Esophagus muscularis mucosa (tissue), 4 donors: ENCODE results near the gene KLC1. TPM values are rescaled to one million over a fixed set of nuclear protein-coding genes. Genes with fewer than 3 reads are reported as not detected.

Experiments
- DNase-seq: peaks from one replicate; pipeline ENCODE4 v3.0.0-alpha.2; 2017; ENCODE audit errors: extremely low spot score
- H3K27ac ChIP-seq, 4 donors: fragments of 200-600 bp; sonication (generic); replicated peaks in 1 of 4; 1 replicate in 3 of 4; 2 replicates in 1 of 4; pipeline ENCODE4 v1.5.1; 2016 to 2019; ENCODE audit warnings: mild to moderate bottlenecking in 1 of 4
- H3K27me3 ChIP-seq, 4 donors: fragments of 200-600 bp; sonication (generic); one replicate each; pipeline versions ENCODE4 v1.5.1 to v1.6.0; 2016 to 2019
- H3K36me3 ChIP-seq, 4 donors: fragments of 200-600 bp; sonication (generic); one replicate each; pipeline ENCODE4 v1.5.1; 2016 to 2019
- H3K4me1 ChIP-seq, 4 donors: fragments of 200-600 bp; sonication (generic); one replicate each; pipeline ENCODE4 v1.5.1; 2016 to 2019
- H3K4me3 ChIP-seq, 4 donors: fragments of 200-600 bp; sonication (generic); 1 replicate in 2 of 4; 2 replicates in 2 of 4; pipeline ENCODE4 v1.5.1; 2016 to 2019; ENCODE audit warnings: mild to moderate bottlenecking in 4 of 4, moderate library complexity in 1 of 4
- H3K9me3 ChIP-seq, 4 donors: fragments of 200-600 bp; sonication (generic); 1 replicate in 3 of 4; 2 replicates in 1 of 4; pipeline ENCODE4 v1.5.1; 2016 to 2019
- CTCF ChIP-seq, 3 experiments: fragments of 200-600 bp in 2 of 3; fragments of 450-650 bp in 1 of 3; sonication (generic) in 2 of 3; IDR thresholded peaks; one replicate each; pipeline ENCODE4 v1.5.1; 2017 to 2019; ENCODE audit warnings: antibody characterized with exemption in 3 of 3, mild to moderate bottlenecking in 2 of 3, moderate library complexity in 1 of 3
- EP300 ChIP-seq: sonication (generic); formaldehyde crosslinking; IDR thresholded peaks from one replicate; pipeline ENCODE4 v1.6.1; 2017; ENCODE audit warnings: antibody characterized with exemption
- POLR2A ChIP-seq: fragments of 450-650 bp; IDR thresholded peaks from one replicate; pipeline ENCODE4 v1.6.1; 2017; ENCODE audit warnings: antibody characterized with exemption, moderate library complexity, mild to moderate bottlenecking, low read depth
- POLR2AphosphoS5 ChIP-seq, 2 donors: sonication (generic); formaldehyde crosslinking; IDR thresholded peaks; one replicate each; pipeline ENCODE4 v1.6.1; 2017; ENCODE audit warnings: antibody characterized with exemption in 2 of 2
- WGBS: methylation state at CpG from one replicate; pipeline ENCODE4 v1.1.5; 2018; 5-methylcytosine and 5-hydroxymethylcytosine counted together
- intact Hi-C: fragments of 100-400 bp; cut with DNase I; formaldehyde crosslinking; loops from one replicate; pipeline ENCODE4 v1.15.1; 2023
- total RNA-seq, 4 donors: library from RNA; depleted of rRNA; stranded (reverse); fragments of >200 nt; gene quantifications; one replicate each; pipeline versions ENCODE4 v1.1.0 to v1.2.1, GENCODE V29; 2016

KLC1 gene
- total RNA-seq, 4 donors from 2014 or later: 285 to 343 (median 312) TPM

- intact Hi-C loops: no loop called here
- WGBS: 50% methylated on average over 11 of the region's 12 CpGs
- Histone ChIP-seq H3K9me3 (no peaks in the 10 kb centered on the region), H3K4me3 (no peak overlapping the region), H3K27me3 (no peaks in the 10 kb centered on the region), H3K27ac (peak overlapping the region; percentile 86 to 94 (median 92)), H3K36me3 (peaks cover 25 to 91% (median 64%) of the 10 kb centered on the region in 4 donors), H3K4me1 (peaks cover 36 to 97% (median 74%) of the 10 kb centered on the region in 4 donors)
- no peak for TF ChIP-seq EP300
- TF ChIP-seq POLR2A: no peak
- TF ChIP-seq CTCF (IDR thresholded peaks at IDR 0.05): no peak
- TF ChIP-seq POLR2AphosphoS5 (IDR thresholded peaks at IDR 0.05): no peak
- DNase-seq: no peak
Observed at GRCh38 chr14:103735022-103735421, 106.0 kb downstream of the KLC1 start.

DNA sequence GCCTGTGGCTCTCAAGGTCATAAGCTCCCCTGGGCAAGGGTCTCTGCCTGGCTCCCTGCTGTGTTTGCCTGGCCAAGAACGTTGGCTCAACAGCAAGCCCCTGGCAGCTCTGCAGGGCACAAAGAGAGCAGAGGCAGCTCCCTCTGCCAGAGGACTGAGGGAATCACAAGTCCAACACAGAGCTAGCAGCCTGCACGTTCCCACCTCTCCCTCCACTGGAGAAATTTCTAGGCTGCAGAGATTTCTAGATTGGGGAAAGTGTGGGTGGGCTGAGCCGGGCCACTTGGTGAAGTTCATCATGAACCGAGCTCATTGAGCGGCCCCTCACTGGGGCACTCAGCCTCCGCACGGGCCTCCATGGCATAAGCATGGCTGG, 106.4 kb downstream of the KLC1 start:
- peaks cover 22 to 91% (median 64%) of the 10 kb centered on the region in 4 donors for H3K36me3 ChIP-seq
- no peak overlapping the region for H3K4me3 ChIP-seq
- peaks cover 31 to 93% (median 70%) of the 10 kb centered on the region in 4 donors for H3K4me1 ChIP-seq
- TF ChIP-seq EP300 (no peak), POLR2AphosphoS5 (IDR thresholded peaks at IDR 0.05) (no peak), POLR2A (no peak), CTCF (IDR thresholded peaks at IDR 0.05) (peak in 2 of 3 experiments; percentile 7 to 36)
- no peak for DNase-seq
- no peaks in the 10 kb centered on the region for H3K9me3 ChIP-seq
- H3K27ac ChIP-seq: peak overlapping the region; percentile 86 to 94 (median 92)
- intact Hi-C loops: no loop called here
- H3K27me3 ChIP-seq: no peaks in the 10 kb centered on the region
- 13% methylated on average over 1 of the region's 7 CpGs for WGBS

DNA sequence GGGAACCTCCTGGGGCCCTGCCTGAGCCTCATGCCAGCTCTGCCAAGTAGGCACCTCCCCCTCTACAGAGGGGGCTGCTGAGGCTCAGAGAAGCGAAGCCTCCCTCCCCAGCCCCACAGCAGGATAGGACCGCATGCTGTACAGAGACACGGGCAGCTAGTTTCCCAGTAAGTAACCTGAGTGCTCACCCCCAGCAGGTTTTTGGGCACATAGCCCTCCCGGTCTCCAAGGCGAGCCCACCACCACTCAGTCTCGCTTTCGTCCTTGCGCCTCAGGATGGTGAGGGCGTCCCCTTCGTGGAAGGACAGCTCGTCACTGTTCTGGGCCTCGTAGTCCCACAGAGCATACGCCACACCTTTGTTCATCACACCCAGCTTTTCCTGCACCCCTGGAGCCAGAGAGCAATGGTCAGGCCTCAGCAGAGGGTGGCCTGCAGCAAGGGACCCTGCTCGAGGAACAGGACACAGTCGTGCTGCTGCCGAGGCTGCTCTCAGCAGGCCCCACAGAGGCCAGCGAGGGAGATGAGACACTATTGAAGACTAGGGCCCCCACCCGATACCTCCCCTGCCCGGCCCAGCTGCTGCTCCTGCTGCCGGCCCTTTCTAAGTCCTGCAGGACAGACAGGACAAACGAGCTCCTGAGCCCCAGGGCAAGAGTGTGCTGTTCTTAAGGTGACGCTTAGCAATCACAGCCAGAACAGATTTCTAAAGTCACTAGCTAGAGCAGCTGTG, 107.0 kb downstream of the KLC1 start:
- no peak for DNase-seq
- Histone ChIP-seq H3K27ac (peak overlapping the region; percentile 86 to 94 (median 92)), H3K9me3 (no peaks in the 10 kb centered on the region), H3K4me1 (peaks cover 26 to 90% (median 65%) of the 10 kb centered on the region in 4 donors), H3K36me3 (peaks cover 22 to 96% (median 63%) of the 10 kb centered on the region in 4 donors), H3K27me3 (no peaks in the 10 kb centered on the region), H3K4me3 (no peak overlapping the region)
- WGBS: 76% methylated on average over 20 of the region's 22 CpGs
- TF ChIP-seq CTCF (IDR thresholded peaks at IDR 0.05) (no peak), POLR2AphosphoS5 (IDR thresholded peaks at IDR 0.05) (no peak), EP300 (no peak), POLR2A (no peak)
- intact Hi-C loops: no loop called here

DNA sequence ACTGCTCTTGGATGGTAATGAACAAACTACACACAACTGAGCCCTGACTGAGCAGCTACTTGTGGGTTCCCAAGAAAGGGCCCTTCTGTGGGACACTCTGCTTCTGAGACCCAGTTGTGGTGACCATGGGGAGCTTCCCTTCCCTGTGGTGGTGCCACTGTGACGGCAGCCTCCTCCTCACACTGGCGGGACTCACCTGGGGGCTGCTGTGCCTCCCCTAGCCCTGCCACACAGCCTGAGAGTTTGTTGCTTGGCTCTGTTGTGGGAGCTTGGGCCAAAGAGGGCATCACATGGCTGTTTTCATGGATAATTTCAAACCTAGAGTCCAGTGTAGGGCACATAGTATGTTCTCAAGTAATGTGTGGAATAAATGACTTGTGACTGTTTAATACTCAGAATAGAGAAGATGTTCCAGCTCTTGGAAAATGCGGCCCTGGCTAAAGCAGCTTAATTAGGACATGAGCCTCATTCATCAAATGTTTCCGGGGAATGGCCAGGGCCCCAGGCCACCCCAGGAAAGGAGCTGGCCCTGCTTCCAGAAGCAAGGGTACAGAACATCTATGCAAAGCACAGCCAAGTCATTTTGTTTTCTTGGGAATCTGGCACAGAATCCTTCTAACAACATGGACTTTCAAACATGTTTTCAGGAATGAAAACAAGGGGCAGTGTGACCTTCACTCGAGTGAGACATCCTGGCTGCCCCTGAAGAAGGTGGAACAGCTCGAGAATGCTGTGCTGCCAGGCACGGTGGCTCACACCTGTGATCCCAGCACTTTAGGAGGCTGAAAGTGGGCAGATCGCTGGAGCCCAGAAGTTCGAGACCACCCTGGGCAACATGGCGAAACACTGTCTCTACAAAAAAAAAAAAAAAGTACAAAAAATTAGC, 107.8 kb downstream of the KLC1 start:
- 64% methylated on average over 10 of the region's 10 CpGs for WGBS
- H3K4me3 ChIP-seq: peak overlapping the region in 1 of 4 donors; percentile 4
- H3K27ac ChIP-seq: peak overlapping the region; percentile 86 to 94 (median 92)
- intact Hi-C loops: no loop called here
- H3K9me3 ChIP-seq: no peaks in the 10 kb centered on the region
- H3K36me3 ChIP-seq: peaks cover 22 to 100% (median 62%) of the 10 kb centered on the region in 4 donors
- no peaks in the 10 kb centered on the region for H3K27me3 ChIP-seq
- peak; percentile 36 for TF ChIP-seq EP300
- TF ChIP-seq POLR2A: no peak
- peak; percentile 75 to 93 for TF ChIP-seq POLR2AphosphoS5 (IDR thresholded peaks at IDR 0.05)
- H3K4me1 ChIP-seq: peaks cover 25 to 90% (median 63%) of the 10 kb centered on the region in 4 donors
- DNase-seq: no peak
